ENCODE data around the gene CACNA1G. TPM values are rescaled to one million over a fixed set of nuclear protein-coding genes. Genes with fewer than 3 reads are reported as not detected.

The CACNA1G gene
- total RNA-seq, 1 donor, result under 0.01 TPM

- Histone ChIP-seq H3K36me3 (ENCODE audit: insufficient read depth, low read length) (no peaks in the 10 kb centered on the region), H2AFZ (ENCODE audit: low read length) (no peak overlapping the region), H3K4me1 (ENCODE audit: insufficient read depth, low read length) (peaks cover 23% of the 10 kb centered on the region), H4K20me1 (ENCODE audit: insufficient read depth, low read length) (no peaks in the 10 kb centered on the region), H3K4me2 (ENCODE audit: insufficient read depth, low read length) (no peak overlapping the region), H3K27me3 (ENCODE audit: insufficient read depth, low read length) (no peaks in the 10 kb centered on the region), H3K4me3 (ENCODE audit: insufficient read depth, low read length) (no peak overlapping the region), H3K27ac (ENCODE audit: low read depth, low read length) (no peak overlapping the region), H3K9me3 (ENCODE audit: low read depth, low read length) (no peaks in the 10 kb centered on the region), H3K79me2 (ENCODE audit: insufficient read depth, low read length) (no peaks in the 10 kb centered on the region)
- no peak for TF ChIP-seq CTCF (IDR thresholded peaks at IDR 0.05; ENCODE audit: extremely low read depth, low read depth, low read length)
- peak; percentile 70 for DNase-seq (ENCODE audit: insufficient read length, low spot score, missing footprints)
Measured at GRCh38 chr17:50668838-50669581, 108.5 kb downstream of the CACNA1G start.

- DNase-seq (ENCODE audit: insufficient read length, low spot score, missing footprints), result no peak
- Histone ChIP-seq H2AFZ (ENCODE audit: low read length) (no peak overlapping the region), H4K20me1 (ENCODE audit: insufficient read depth, low read length) (no peaks in the 10 kb centered on the region), H3K4me3 (ENCODE audit: insufficient read depth, low read length) (no peak overlapping the region), H3K4me2 (ENCODE audit: insufficient read depth, low read length) (no peak overlapping the region), H3K27ac (ENCODE audit: low read depth, low read length) (no peak overlapping the region), H3K79me2 (ENCODE audit: insufficient read depth, low read length) (no peaks in the 10 kb centered on the region), H3K27me3 (ENCODE audit: insufficient read depth, low read length) (no peaks in the 10 kb centered on the region), H3K36me3 (ENCODE audit: insufficient read depth, low read length) (no peaks in the 10 kb centered on the region), H3K9me3 (ENCODE audit: low read depth, low read length) (no peaks in the 10 kb centered on the region), H3K4me1 (ENCODE audit: insufficient read depth, low read length) (peaks cover 23% of the 10 kb centered on the region)
- TF ChIP-seq CTCF (IDR thresholded peaks at IDR 0.05; ENCODE audit: extremely low read depth, low read depth, low read length), result no peak
Measured at GRCh38 chr17:50672071-50672470, 111.6 kb downstream of the CACNA1G start.

- Histone ChIP-seq H3K4me2 (ENCODE audit: insufficient read depth, low read length) (no peak overlapping the region), H3K9me3 (ENCODE audit: low read depth, low read length) (no peaks in the 10 kb centered on the region), H4K20me1 (ENCODE audit: insufficient read depth, low read length) (no peaks in the 10 kb centered on the region), H3K36me3 (ENCODE audit: insufficient read depth, low read length) (peaks cover under 1% of the 10 kb centered on the region), H3K27me3 (ENCODE audit: insufficient read depth, low read length) (no peaks in the 10 kb centered on the region), H2AFZ (ENCODE audit: low read length) (no peak overlapping the region), H3K27ac (ENCODE audit: low read depth, low read length) (no peak overlapping the region), H3K4me3 (ENCODE audit: insufficient read depth, low read length) (no peak overlapping the region), H3K4me1 (ENCODE audit: insufficient read depth, low read length) (peaks cover 19% of the 10 kb centered on the region), H3K79me2 (ENCODE audit: insufficient read depth, low read length) (no peaks in the 10 kb centered on the region)
- TF ChIP-seq CTCF (IDR thresholded peaks at IDR 0.05; ENCODE audit: extremely low read depth, low read depth, low read length), result no peak
- DNase-seq (ENCODE audit: insufficient read length, low spot score, missing footprints), result no peak
Measured at GRCh38 chr17:50672831-50673551, 112.5 kb downstream of the CACNA1G start.

- DNase-seq (ENCODE audit: insufficient read length, low spot score, missing footprints), result no peak
- no peak for TF ChIP-seq CTCF (IDR thresholded peaks at IDR 0.05; ENCODE audit: extremely low read depth, low read depth, low read length)
Measured at GRCh38 chr17:50675190-50675589, 114.7 kb downstream of the CACNA1G start.

More at GRCh38 chr17:50675190-50675589, 114.7 kb downstream of the CACNA1G start:
- no peak overlapping the region for H3K27ac ChIP-seq (ENCODE audit: low read depth, low read length)
- H3K9me3 ChIP-seq (ENCODE audit: low read depth, low read length), result no peaks in the 10 kb centered on the region
- H3K4me1 ChIP-seq (ENCODE audit: insufficient read depth, low read length), result peaks cover 12% of the 10 kb centered on the region
- no peaks in the 10 kb centered on the region for H3K27me3 ChIP-seq (ENCODE audit: insufficient read depth, low read length)
- H3K4me2 ChIP-seq (ENCODE audit: insufficient read depth, low read length), result no peak overlapping the region
- no peaks in the 10 kb centered on the region for H4K20me1 ChIP-seq (ENCODE audit: insufficient read depth, low read length)
- H3K4me3 ChIP-seq (ENCODE audit: insufficient read depth, low read length), result no peak overlapping the region
- peaks cover 5% of the 10 kb centered on the region for H3K36me3 ChIP-seq (ENCODE audit: insufficient read depth, low read length)
- no peak overlapping the region for H2AFZ ChIP-seq (ENCODE audit: low read length)
- no peaks in the 10 kb centered on the region for H3K79me2 ChIP-seq (ENCODE audit: insufficient read depth, low read length)
